ENCODE results near the gene SEPTIN14.
"Not testable (repeated sequence)": the region's sequence is repeated elsewhere in the genome, so short reads cannot be mapped to it uniquely, and the experiment has no call there.

SEPTIN14 gene

GRCh38 chr7:55778631-55779030, 83.9 kb downstream of the SEPTIN14 start:
- H3K4me3 ChIP-seq (ENCODE audit: low read length) = no peak overlapping the region
- no peak for DNase-seq (ENCODE audit: low read depth)
- TF ChIP-seq CTCF (conservative IDR thresholded peaks at IDR 0.05; ENCODE audit: low read depth, low read length) = no peak

- TF ChIP-seq CTCF (conservative IDR thresholded peaks at IDR 0.05; ENCODE audit: low read depth, low read length) = no peak
- DNase-seq (ENCODE audit: low read depth) = no peak
- no peak overlapping the region for H3K4me3 ChIP-seq (ENCODE audit: low read length)
These were observed 86.4 kb downstream of the SEPTIN14 start for GRCh38 chr7:55776196-55776595.

- DNase-seq (ENCODE audit: low read depth) = no peak
- no peak for TF ChIP-seq CTCF (conservative IDR thresholded peaks at IDR 0.05; ENCODE audit: low read depth, low read length)
- no peak overlapping the region for H3K4me3 ChIP-seq (ENCODE audit: low read length)
These were observed 87.5 kb downstream of the SEPTIN14 start for GRCh38 chr7:55775051-55775420.

GRCh38 chr7:55774327-55775050, 88.1 kb downstream of the SEPTIN14 start:
- DNase-seq (ENCODE audit: low read depth) = no peak
- H3K4me3 ChIP-seq (ENCODE audit: low read length) = no peak overlapping the region
- no peak for TF ChIP-seq CTCF (conservative IDR thresholded peaks at IDR 0.05; ENCODE audit: low read depth, low read length)

GRCh38 chr7:55770778-55771177, 91.8 kb downstream of the SEPTIN14 start:
- no peak overlapping the region for H3K4me3 ChIP-seq (ENCODE audit: low read length)
- DNase-seq (ENCODE audit: low read depth) = no peak
- TF ChIP-seq CTCF (conservative IDR thresholded peaks at IDR 0.05; ENCODE audit: low read depth, low read length) = no peak

GRCh38 chr7:55753274-55753862, 109.2 kb downstream of the SEPTIN14 start:
- not testable (repeated sequence) for H3K4me3 ChIP-seq (ENCODE audit: low read length); DNase-seq (ENCODE audit: low read depth)

GRCh38 chr7:55744706-55745105, 117.8 kb downstream of the SEPTIN14 start:
- H3K4me3 ChIP-seq (ENCODE audit: low read length); DNase-seq (ENCODE audit: low read depth): not testable (repeated sequence)

Measured in retinal pigment epithelial cell (primary cell).